HCT116 (cell line): ENCODE measurements around the gene PWWP2B. TPM values are rescaled to one million over a fixed set of nuclear protein-coding genes. Genes with fewer than 3 reads are reported as not detected.
"Not testable (repeated sequence)": the region's sequence is repeated elsewhere in the genome, so short reads cannot be mapped to it uniquely, and the experiment has no call there.

Experiments used
- ATAC-seq: fragments of 200-7000 bp; cut with Tn5 transposase; 2 replicates; pipeline ENCODE4 v1.9.1; 2020; ENCODE audit warnings: mild to moderate bottlenecking, moderate library complexity
- BruUV-seq: library from RNA; stranded (reverse); fragments of 400-500 nt; replicated peaks from 2 replicates; lab custom pipeline; 2021; lab: Mats Ljungman, UMichigan
- CTCF ChIA-PET: fragments of 300-600 bp; sonication (Branson Sonifier 250); formaldehyde crosslinking; loops from one replicate; lab custom pipeline; 2021; ENCODE audit warnings: antibody characterized with exemption; lab: Charles Lee
- POLR2A ChIA-PET: fragments of 300-600, 350-600 bp; sonication (Branson Sonifier 250); formaldehyde crosslinking; loops from one replicate; lab custom pipeline; 2021; ENCODE audit warnings: antibody characterized with exemption; lab: Charles Lee
- RAD21 ChIA-PET, 2 experiments: fragments of 300-600 bp; sonication (Branson Sonifier 250); formaldehyde crosslinking; loops; one replicate each; lab custom pipeline; 2023; ENCODE audit warnings: low total read pairs in 2 of 2; ENCODE audit not compliant: uncharacterized antibody in 2 of 2, unreplicated experiment in 2 of 2, low non-redundant PET in 1 of 2; lab: Charles Lee
- DNase-seq: peaks from one replicate; pipeline ENCODE4 v3.0.0-alpha.2; 2010; ENCODE audit warnings: low read depth, low spot score
- H2AFZ ChIP-seq: fragments of 200-600 bp; shearing (Covaris generic), sonication (generic); 2 replicates; pipeline ENCODE4 v1.6.1; 2017; ENCODE audit warnings: low read depth, mixed run types, mixed read lengths, antibody characterized with exemption, low read length; ENCODE audit not compliant: poor library complexity, severe bottlenecking
- H3K27ac ChIP-seq: 2 replicates; pipeline ENCODE4 v1.5.1; 2012; ENCODE audit warnings: low read depth, low read length
- H3K27me3 ChIP-seq: fragments of 200-600 bp; sonication (generic); 2 replicates; pipeline ENCODE4 v1.6.1; 2016; ENCODE audit warnings: mixed run types, low read length, mixed read lengths; ENCODE audit not compliant: insufficient read depth
- H3K36me3 ChIP-seq, 2 experiments: fragments of 200-500 bp in 1 of 2; fragments of 200-600 bp in 1 of 2; sonication (Bioruptor generic) in 1 of 2; sonication (generic) in 1 of 2; 2 replicates each; pipeline versions ENCODE4 v1.5.1 to v1.6.1; 2014 to 2016; ENCODE audit warnings: low read length in 2 of 2, inconsistent platforms in 1 of 2, mixed read lengths in 1 of 2, mixed run types in 1 of 2; ENCODE audit not compliant: insufficient read depth in 2 of 2, control insufficient read depth in 1 of 2
- H3K4me1 ChIP-seq, 2 experiments: fragments of 200-600 bp in 1 of 2; sonication (generic) in 1 of 2; 2 replicates each; pipeline versions ENCODE4 v1.5.1 to v1.6.1; 2012 to 2017; ENCODE audit warnings: low read length in 2 of 2, inconsistent platforms in 1 of 2, mild to moderate bottlenecking in 1 of 2, mixed read lengths in 1 of 2, mixed run types in 1 of 2, moderate library complexity in 1 of 2; ENCODE audit not compliant: insufficient read depth in 2 of 2, control insufficient read depth in 1 of 2
- H3K4me2 ChIP-seq: fragments of 200-600 bp; sonication (generic); 2 replicates; pipeline ENCODE4 v1.6.1; 2017; ENCODE audit warnings: mixed run types, low read length, mixed read lengths
- H3K4me3 ChIP-seq, 2 experiments: fragments of 200-600 bp in 1 of 2; sonication (generic) in 1 of 2; replicated peaks in 1 of 2; 2 replicates each; pipeline ENCODE4 v1.5.1; 2011 to 2016; ENCODE audit warnings: low read length in 2 of 2, control low read depth in 1 of 2, low read depth in 1 of 2, mild to moderate bottlenecking in 1 of 2, mixed read lengths in 1 of 2, mixed run types in 1 of 2
- H3K79me2 ChIP-seq: fragments of 200-600 bp; sonication (generic); 2 replicates; pipeline ENCODE4 v1.6.1; 2017; ENCODE audit warnings: mild to moderate bottlenecking, mixed run types, low read length, moderate library complexity, mixed read lengths; ENCODE audit not compliant: insufficient read depth
- H3K9ac ChIP-seq: fragments of 200-600 bp; sonication (generic); 2 replicates; pipeline ENCODE4 v1.6.1; 2016; ENCODE audit warnings: low read length, mixed read lengths
- H3K9me2 ChIP-seq: fragments of 200-600 bp; sonication (generic), shearing (Covaris generic); 2 replicates; pipeline ENCODE4 v1.6.1; 2017; ENCODE audit warnings: mixed run types, mild to moderate bottlenecking, moderate library complexity; ENCODE audit not compliant: insufficient read depth
- H3K9me3 ChIP-seq, 2 experiments: fragments of 200-500 bp in 1 of 2; fragments of 200-600 bp in 1 of 2; sonication (Bioruptor generic) in 1 of 2; sonication (generic) in 1 of 2; 2 replicates each; pipeline ENCODE4 v1.6.1; 2014 to 2017; ENCODE audit warnings: low read length in 2 of 2, mixed read lengths in 2 of 2, inconsistent platforms in 1 of 2, low read depth in 1 of 2, mild to moderate bottlenecking in 1 of 2, mixed run types in 1 of 2, moderate library complexity in 1 of 2; ENCODE audit not compliant: control insufficient read depth in 1 of 2, insufficient read depth in 1 of 2
- H4K20me1 ChIP-seq: fragments of 200-600 bp; sonication (generic), shearing (Covaris generic); 2 replicates; pipeline ENCODE4 v1.6.1; 2017; ENCODE audit warnings: mixed run types, mild to moderate bottlenecking, moderate library complexity; ENCODE audit not compliant: insufficient read depth
- CEBPB ChIP-seq: IDR thresholded peaks from 2 replicates; pipeline ENCODE4 v1.6.1; 2012; ENCODE audit warnings: low read depth
- EGR1 ChIP-seq: IDR thresholded peaks from 2 replicates; pipeline ENCODE4 v1.6.1; 2012; ENCODE audit warnings: low read depth
- EZH2 ChIP-seq: fragments of 200-600 bp; sonication (generic); IDR thresholded peaks from 2 replicates; pipeline ENCODE4 v1.6.1; 2017; ENCODE audit warnings: antibody characterized with exemption, mixed run types
- EZH2phosphoT487 ChIP-seq: fragments of 200-600 bp; IDR thresholded peaks from 2 replicates; pipeline ENCODE4 v1.6.1; 2018; ENCODE audit warnings: antibody characterized with exemption, borderline replicate concordance
- FOSL1 ChIP-seq: IDR thresholded peaks from 2 replicates; pipeline ENCODE4 v1.6.1; 2012; ENCODE audit warnings: low read depth
- JUND ChIP-seq: IDR thresholded peaks from 2 replicates; pipeline ENCODE4 v1.6.1; 2012
- POLR2AphosphoS5 ChIP-seq: IDR thresholded peaks from 2 replicates; pipeline ENCODE4 v1.6.1; 2011; ENCODE audit warnings: mild to moderate bottlenecking, low read depth, low read length, moderate library complexity
- RAD21 ChIP-seq: IDR thresholded peaks from 2 replicates; pipeline ENCODE4 v1.6.1; 2012; ENCODE audit warnings: low read depth, mild to moderate bottlenecking
- SIN3A ChIP-seq: IDR thresholded peaks from 2 replicates; pipeline ENCODE4 v1.6.1; 2012; ENCODE audit warnings: low read depth
- YY1 ChIP-seq: IDR thresholded peaks from 2 replicates; pipeline ENCODE4 v1.6.1; 2011; ENCODE audit warnings: low read length, low read depth, moderate library complexity, mild to moderate bottlenecking; ENCODE audit not compliant: insufficient replicate concordance; ENCODE audit errors: extremely low read depth
- intact Hi-C: fragments of 100-400 bp; cut with micrococcal nuclease; formaldehyde crosslinking; loops from 2 replicates; pipeline ENCODE4 v1.10.0; 2022
- total RNA-seq: library from RNA; stranded (reverse); gene quantifications from one replicate; pipeline ENCODE4 v1.2.1, GENCODE V29; 2021; ENCODE audit not compliant: unreplicated experiment
- TF ChIP-seq, protein P1 (sequence below), 3 experiments: fragments of 200-600 bp in 1 of 3; sonication (generic) in 1 of 3; IDR thresholded peaks in 2 of 3; conservative IDR thresholded peaks in 1 of 3; 2 replicates each; pipeline ENCODE4 v1.5.1; 2012 to 2017; ENCODE audit warnings: low read depth in 2 of 3, low read length in 2 of 3, antibody characterized with exemption in 1 of 3, borderline replicate concordance in 1 of 3, control low read depth in 1 of 3, mild to moderate bottlenecking in 1 of 3, mixed read lengths in 1 of 3, mixed run types in 1 of 3, moderate library complexity in 1 of 3; ENCODE audit not compliant: insufficient read depth in 1 of 3
- TF ChIP-seq, protein P2 (sequence below): IDR thresholded peaks from 2 replicates; pipeline ENCODE4 v1.6.1; 2011; ENCODE audit warnings: mild to moderate bottlenecking, low read length, moderate library complexity; ENCODE audit not compliant: insufficient replicate concordance; ENCODE audit errors: extremely low read depth
- TF ChIP-seq, protein P3 (sequence below): IDR thresholded peaks from 2 replicates; pipeline ENCODE4 v1.6.1; 2012

PWWP2B gene
- total RNA-seq, 1 experiment from 2014 or later: 13.9 TPM

DNA sequence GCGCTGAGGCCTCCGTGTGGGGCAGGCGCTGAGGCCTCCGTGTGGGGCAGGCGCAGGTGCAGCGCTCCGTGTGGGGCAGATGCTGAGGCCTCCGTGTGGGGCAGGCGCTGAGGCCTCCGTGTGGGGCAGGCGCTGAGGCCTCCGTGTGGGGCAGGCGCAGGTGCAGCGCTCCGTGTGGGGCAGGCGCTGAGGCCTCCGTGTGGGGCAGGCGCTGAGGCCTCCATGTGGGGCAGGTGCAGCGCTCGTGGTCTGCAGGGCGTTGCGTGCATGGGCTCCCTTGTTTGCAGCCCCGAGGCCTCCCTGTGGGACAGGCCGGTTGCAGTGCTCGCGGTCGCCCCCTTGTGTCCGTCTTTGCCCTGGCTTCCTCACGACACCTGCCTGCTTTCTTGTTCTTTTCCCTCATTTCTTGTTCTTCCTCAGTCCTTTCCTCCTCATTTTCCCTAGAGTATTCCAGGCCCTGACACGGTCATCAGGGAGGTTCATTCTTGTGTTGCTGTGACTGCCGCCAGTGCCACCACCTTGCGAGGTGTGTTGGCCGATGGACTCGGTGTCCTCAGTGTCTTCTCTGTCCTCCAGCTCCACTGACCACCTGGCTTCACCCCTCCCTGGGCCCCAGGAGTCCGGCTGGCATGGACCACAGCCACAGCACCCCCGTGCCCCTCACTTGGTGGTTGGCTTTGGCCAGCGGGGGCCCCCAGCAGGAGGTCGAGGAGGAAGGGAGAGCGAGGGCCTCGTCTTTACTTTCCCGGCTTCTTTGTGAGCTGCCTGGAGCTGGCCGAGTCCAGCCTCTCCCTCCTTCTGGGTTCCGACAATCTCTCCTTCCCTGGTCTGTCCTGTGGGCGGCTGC is 44.3 kb upstream of the PWWP2B start:
- H2AFZ ChIP-seq, H3K27ac ChIP-seq, H3K36me3 ChIP-seq, H4K20me1 ChIP-seq, H3K4me3 ChIP-seq, CTCF ChIA-PET, RAD21 ChIA-PET, H3K4me1 ChIP-seq, H3K9me3 ChIP-seq, DNase-seq, H3K4me2 ChIP-seq, BruUV-seq, H3K79me2 ChIP-seq, H3K9me2 ChIP-seq, H3K9ac ChIP-seq, H3K27me3 ChIP-seq, POLR2A ChIA-PET: not testable (repeated sequence)
- intact Hi-C loops: loop anchor here (1.0 kb wide), 1 partner anchor 129 kb away; no protein-coding TSS in a partner anchor
- TF ChIP-seq, protein P1, sequence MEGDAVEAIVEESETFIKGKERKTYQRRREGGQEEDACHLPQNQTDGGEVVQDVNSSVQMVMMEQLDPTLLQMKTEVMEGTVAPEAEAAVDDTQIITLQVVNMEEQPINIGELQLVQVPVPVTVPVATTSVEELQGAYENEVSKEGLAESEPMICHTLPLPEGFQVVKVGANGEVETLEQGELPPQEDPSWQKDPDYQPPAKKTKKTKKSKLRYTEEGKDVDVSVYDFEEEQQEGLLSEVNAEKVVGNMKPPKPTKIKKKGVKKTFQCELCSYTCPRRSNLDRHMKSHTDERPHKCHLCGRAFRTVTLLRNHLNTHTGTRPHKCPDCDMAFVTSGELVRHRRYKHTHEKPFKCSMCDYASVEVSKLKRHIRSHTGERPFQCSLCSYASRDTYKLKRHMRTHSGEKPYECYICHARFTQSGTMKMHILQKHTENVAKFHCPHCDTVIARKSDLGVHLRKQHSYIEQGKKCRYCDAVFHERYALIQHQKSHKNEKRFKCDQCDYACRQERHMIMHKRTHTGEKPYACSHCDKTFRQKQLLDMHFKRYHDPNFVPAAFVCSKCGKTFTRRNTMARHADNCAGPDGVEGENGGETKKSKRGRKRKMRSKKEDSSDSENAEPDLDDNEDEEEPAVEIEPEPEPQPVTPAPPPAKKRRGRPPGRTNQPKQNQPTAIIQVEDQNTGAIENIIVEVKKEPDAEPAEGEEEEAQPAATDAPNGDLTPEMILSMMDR (IDR thresholded peaks at IDR 0.05 in 2 of 3, conservative IDR thresholded peaks at IDR 0.05 in 1 of 3; ENCODE audit: borderline replicate concordance in 1 of 3, insufficient read depth in 1 of 3, low read depth in 2 of 3, low read length in 2 of 3): peak; percentile 35 to 61 (median 47); a peak in 4 of 6 replicates
- TF ChIP-seq RAD21: peak; percentile 65
- ATAC-seq: peak; percentile 90

DNA sequence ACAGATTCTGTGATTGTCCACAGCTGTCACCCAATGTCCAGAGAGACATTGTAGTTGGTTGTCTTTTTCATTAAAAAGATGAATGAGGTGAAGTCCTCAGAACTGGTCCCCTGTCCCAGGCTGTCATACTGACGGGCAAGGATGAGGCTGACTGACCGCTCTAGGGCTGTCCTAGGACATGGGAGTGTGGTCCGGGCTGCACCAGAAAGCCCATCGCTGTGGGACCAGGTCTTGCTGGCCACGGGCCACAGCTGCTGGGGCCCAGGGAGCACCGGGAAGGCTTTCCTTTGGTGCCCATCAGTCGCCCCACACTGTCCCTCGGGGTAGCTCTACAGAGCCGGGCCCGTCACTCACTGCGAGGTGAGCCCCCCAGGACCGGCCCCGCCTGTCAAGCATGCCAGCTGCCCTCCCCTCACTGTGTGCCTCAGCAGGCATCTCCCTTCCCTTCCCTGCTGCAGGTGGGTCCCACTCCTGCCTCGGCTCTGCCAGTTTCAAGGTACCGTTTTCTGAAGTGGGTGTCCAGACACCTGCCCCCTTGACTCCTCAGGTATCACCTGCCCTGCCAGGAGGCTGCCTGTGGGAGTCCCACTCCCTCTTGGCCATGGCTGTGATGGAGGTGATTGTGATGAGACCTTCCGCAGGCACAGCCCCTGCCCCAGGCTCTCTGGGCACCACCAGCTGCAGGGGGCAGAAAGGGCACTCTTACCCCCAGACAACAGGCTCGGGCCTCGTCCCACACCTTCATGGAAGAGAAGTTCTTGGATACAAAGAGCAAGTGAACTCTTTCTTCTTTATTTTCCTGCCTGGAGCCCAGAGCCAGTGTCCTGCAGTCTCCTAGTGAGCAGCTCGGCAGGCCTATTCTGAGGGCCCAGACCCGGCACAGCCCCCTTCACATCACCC is 43.3 kb upstream of the PWWP2B start:
- Histone ChIP-seq H3K4me1 (no peaks in the 10 kb centered on the region), H3K79me2 (no peaks in the 10 kb centered on the region), H3K9me2 (no peaks in the 10 kb centered on the region), H3K9me3 (no peaks in the 10 kb centered on the region), H3K36me3 (no peaks in the 10 kb centered on the region), H3K27me3 (no peaks in the 10 kb centered on the region), H4K20me1 (no peaks in the 10 kb centered on the region), H3K27ac (no peak overlapping the region), H3K4me3 (no peak overlapping the region), H3K4me2 (no peak overlapping the region), H3K9ac (no peak overlapping the region), H2AFZ (no peak overlapping the region)
- intact Hi-C loops: no loop called here
- ATAC-seq (no peak), DNase-seq (no peak)
- no TSS peak for BruUV-seq
- ChIA-PET RAD21 (no interaction called here), POLR2A (no interaction called here), CTCF (interaction anchor here (0.9 kb wide), 1 partner anchor 38 kb away, joined by 3 read pairs; no protein-coding TSS in a partner anchor)
- TF ChIP-seq CEBPB (no peak), EGR1 (no peak), JUND (no peak), YY1 (no peak), SIN3A (no peak), FOSL1 (no peak), EZH2 (no peak), RAD21 (no peak), POLR2AphosphoS5 (no peak), EZH2phosphoT487 (no peak)
- TF ChIP-seq, protein P2, sequence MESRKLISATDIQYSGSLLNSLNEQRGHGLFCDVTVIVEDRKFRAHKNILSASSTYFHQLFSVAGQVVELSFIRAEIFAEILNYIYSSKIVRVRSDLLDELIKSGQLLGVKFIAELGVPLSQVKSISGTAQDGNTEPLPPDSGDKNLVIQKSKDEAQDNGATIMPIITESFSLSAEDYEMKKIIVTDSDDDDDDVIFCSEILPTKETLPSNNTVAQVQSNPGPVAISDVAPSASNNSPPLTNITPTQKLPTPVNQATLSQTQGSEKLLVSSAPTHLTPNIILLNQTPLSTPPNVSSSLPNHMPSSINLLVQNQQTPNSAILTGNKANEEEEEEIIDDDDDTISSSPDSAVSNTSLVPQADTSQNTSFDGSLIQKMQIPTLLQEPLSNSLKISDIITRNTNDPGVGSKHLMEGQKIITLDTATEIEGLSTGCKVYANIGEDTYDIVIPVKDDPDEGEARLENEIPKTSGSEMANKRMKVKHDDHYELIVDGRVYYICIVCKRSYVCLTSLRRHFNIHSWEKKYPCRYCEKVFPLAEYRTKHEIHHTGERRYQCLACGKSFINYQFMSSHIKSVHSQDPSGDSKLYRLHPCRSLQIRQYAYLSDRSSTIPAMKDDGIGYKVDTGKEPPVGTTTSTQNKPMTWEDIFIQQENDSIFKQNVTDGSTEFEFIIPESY: no peak
- TF ChIP-seq, protein P3, sequence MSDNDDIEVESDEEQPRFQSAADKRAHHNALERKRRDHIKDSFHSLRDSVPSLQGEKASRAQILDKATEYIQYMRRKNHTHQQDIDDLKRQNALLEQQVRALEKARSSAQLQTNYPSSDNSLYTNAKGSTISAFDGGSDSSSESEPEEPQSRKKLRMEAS: no peak
